G401.6 (cell line): ENCODE data around the gene DCC.
"Not testable (repeated sequence)": the region's sequence is repeated elsewhere in the genome, so short reads cannot be mapped to it uniquely, and the experiment has no call there.

Experiments
- FAIRE-seq: peaks from 2 replicates; lab custom pipeline; 2012; peaks lifted over from hg19 to GRCh38; lab: Jason Lieb, UNC

DCC gene

GRCh38 chr18:53411511-53411910 lies 1071.5 kb downstream of the DCC start:
- no peak for FAIRE-seq

- no peak for FAIRE-seq
Measured at GRCh38 chr18:53417003-53417402, 1077.0 kb downstream of the DCC start.

GRCh38 chr18:53421869-53422268 lies 1081.9 kb downstream of the DCC start:
- no peak for FAIRE-seq

GRCh38 chr18:53422896-53423295 lies 1082.9 kb downstream of the DCC start:
- FAIRE-seq, result no peak

- FAIRE-seq, result no peak
Measured at GRCh38 chr18:53426666-53427184, 1086.7 kb downstream of the DCC start.

- no peak for FAIRE-seq
Measured at GRCh38 chr18:53441761-53442414, 1101.9 kb downstream of the DCC start.

GRCh38 chr18:53442415-53442783 lies 1102.4 kb downstream of the DCC start:
- FAIRE-seq, result no peak

- FAIRE-seq, result no peak
Measured at GRCh38 chr18:53443336-53443735, 1103.3 kb downstream of the DCC start.

GRCh38 chr18:53443831-53444230 lies 1103.8 kb downstream of the DCC start:
- FAIRE-seq, result no peak

- FAIRE-seq, result no peak
Measured at GRCh38 chr18:53451902-53452301, 1111.9 kb downstream of the DCC start.

- FAIRE-seq, result no peak
Measured at GRCh38 chr18:53457068-53457467, 1117.1 kb downstream of the DCC start.

GRCh38 chr18:53458268-53458667 lies 1118.3 kb downstream of the DCC start:
- no peak for FAIRE-seq

GRCh38 chr18:53458944-53459580 lies 1119.1 kb downstream of the DCC start:
- no peak for FAIRE-seq

- no peak for FAIRE-seq
Measured at GRCh38 chr18:53467756-53468155, 1127.8 kb downstream of the DCC start.

GRCh38 chr18:53468173-53468572 lies 1128.2 kb downstream of the DCC start:
- not testable (repeated sequence) for FAIRE-seq

- no peak for FAIRE-seq
Measured at GRCh38 chr18:53472546-53472945, 1132.5 kb downstream of the DCC start.

GRCh38 chr18:53478155-53478554 lies 1138.2 kb downstream of the DCC start:
- no peak for FAIRE-seq

GRCh38 chr18:53486296-53486695 lies 1146.3 kb downstream of the DCC start:
- no peak for FAIRE-seq

GRCh38 chr18:53489266-53489665 lies 1149.3 kb downstream of the DCC start:
- no peak for FAIRE-seq

GRCh38 chr18:53490019-53490418 lies 1150.0 kb downstream of the DCC start:
- no peak for FAIRE-seq

- no peak for FAIRE-seq
Measured at GRCh38 chr18:53496028-53496427, 1156.0 kb downstream of the DCC start.

GRCh38 chr18:53503914-53504441 lies 1164.0 kb downstream of the DCC start:
- FAIRE-seq, result no peak

GRCh38 chr18:53508529-53508928 lies 1168.5 kb downstream of the DCC start:
- FAIRE-seq, result no peak

- no peak for FAIRE-seq
Measured at GRCh38 chr18:53509886-53510285, 1169.9 kb downstream of the DCC start.
